ENCODE measurements around the gene SEPTIN12. TPM values are rescaled to one million over a fixed set of nuclear protein-coding genes. Genes with fewer than 3 reads are reported as not detected.

Gene SEPTIN12
- total and polyA plus RNA-seq, 2 donors (not counting 3 experiments of a cell fraction or from before 2014, with no cell fraction given): not detected

- Histone ChIP-seq H3K9me3 (replicated peaks; ENCODE audit: control insufficient read depth, insufficient read depth, low read length) (no peaks in the 10 kb centered on the region), H3K4me2 (ENCODE audit: insufficient read depth, low read length) (no peak overlapping the region), H3K9ac (replicated peaks; ENCODE audit: extremely low read depth, insufficient read depth, low read length) (no peak overlapping the region), H3K4me3 (replicated peaks in 1 of 3; ENCODE audit: insufficient read depth in 1 of 3, low read depth in 1 of 3, low read length in 3 of 3) (no peak overlapping the region), H3K9me1 (replicated peaks; ENCODE audit: control insufficient read depth, extremely low read depth, insufficient read depth, low read length) (no peaks in the 10 kb centered on the region), H4K20me1 (replicated peaks; ENCODE audit: control insufficient read depth, extremely low read depth, insufficient read depth, low read length) (no peaks in the 10 kb centered on the region), H3K36me3 (ENCODE audit: control insufficient read depth in 2 of 2, extremely low read depth in 1 of 2, insufficient read depth in 2 of 2, low read length in 2 of 2) (no peaks in the 10 kb centered on the region), H3K79me2 (ENCODE audit: control insufficient read depth, insufficient read depth, low read length) (no peaks in the 10 kb centered on the region), H3K27me3 (ENCODE audit: control insufficient read depth in 2 of 2, insufficient read depth in 2 of 2, low read length in 2 of 2) (no peaks in the 10 kb centered on the region), H2AFZ (ENCODE audit: low read depth, low read length) (no peak overlapping the region), H3K27ac (ENCODE audit: insufficient read depth, low read depth, low read length) (no peak overlapping the region), H3K4me1 (ENCODE audit: control insufficient read depth, extremely low read depth, insufficient read depth, low read length) (no peaks in the 10 kb centered on the region)
- CTCF ChIA-PET: interaction anchor here (1.0 kb wide), 1 partner anchor 10 kb away, joined by 4 read pairs; no protein-coding TSS in a partner anchor
- TF ChIP-seq GATA2 (IDR thresholded peaks at IDR 0.05; ENCODE audit: insufficient read depth, insufficient read length, low read depth, low read length) (no peak), MYC (IDR thresholded peaks at IDR 0.05; ENCODE audit: low read depth, low read length) (no peak), CTCF (IDR thresholded peaks at IDR 0.05; ENCODE audit: extremely low read depth in 1 of 2, insufficient read depth in 1 of 2, low read depth in 1 of 2, low read length in 2 of 2) (no peak), EZH2 (IDR thresholded peaks at IDR 0.05; ENCODE audit: borderline replicate concordance, low read depth, low read length, severe bottlenecking) (no peak), JUN (IDR thresholded peaks at IDR 0.05; ENCODE audit: borderline replicate concordance, insufficient read depth, insufficient read length, low read depth) (no peak), MAX (IDR thresholded peaks at IDR 0.05; ENCODE audit: insufficient read depth, insufficient read length) (no peak), POLR2A (IDR thresholded peaks at IDR 0.05; ENCODE audit: low read depth, low read length) (no peak)
- no TSS peak for BruUV-seq (replicated peaks)
- POLR2A ChIA-PET: no interaction called here
- dilution Hi-C loops (cut with MboI; ENCODE audit: extremely low pct_ligation_motif_present, low sequenced_read_pairs): no loop called here
- DNase-seq (ENCODE audit: low read depth, low spot score) (no peak), FAIRE-seq (no peak)
- intact Hi-C loops (cut with micrococcal nuclease): no loop called here
Observed at GRCh38 chr16:4744555-4745273, 43.4 kb downstream of the SEPTIN12 start.

Measured in endothelial cell of umbilical vein (primary cell).